K562 (cell line): ENCODE results near the gene FAM169A. TPM values are rescaled to one million over a fixed set of nuclear protein-coding genes. Genes with fewer than 3 reads are reported as not detected.

Experiments used
- ATAC-seq: fragments of 200-7000 bp; cut with Tn5 transposase; 3 replicates; pipeline ENCODE4 v1.9.1; 2020; ENCODE audit warnings: moderate library complexity
- BruUV-seq: library from RNA; stranded (reverse); fragments of 400-500 nt; replicated peaks from 2 replicates; lab custom pipeline; 2021; lab: Mats Ljungman, UMichigan
- CTCF ChIA-PET: fragments of 300-600 bp; formaldehyde crosslinking; extraction: SDS; loops from one replicate; lab custom pipeline; 2021; ENCODE audit warnings: low intra/inter-chr PET ratio; lab: Yijun Ruan, JAX
- POLR2A ChIA-PET: fragments of 300-600, 350-650 bp; sonication (Branson Sonifier 250); formaldehyde crosslinking; extraction: SDS; loops from one replicate; lab custom pipeline; 2021; ENCODE audit warnings: antibody characterized with exemption, inconsistent platforms; lab: Yijun Ruan, JAX
- DNase-seq, 4 experiments: peaks; one replicate each; pipeline versions ENCODE4 v3.0.0 to v3.0.0-alpha.2; 2011 to 2018; ENCODE audit warnings: low spot score in 3 of 4, mixed read lengths in 3 of 4; ENCODE audit errors: extremely low read depth in 1 of 4
- FAIRE-seq: peaks from 2 replicates; lab custom pipeline; 2011; peaks lifted over from hg19 to GRCh38; lab: Jason Lieb, UNC
- H2AFZ ChIP-seq: 2 replicates; pipeline ENCODE4 v1.6.0; 2011; ENCODE audit warnings: low read depth, low read length, control low read depth, inconsistent platforms
- H3K27ac ChIP-seq: fragments of 200-600 bp; 3 replicates; pipeline ENCODE4 v1.8.0; 2011; ENCODE audit warnings: low read depth, mild to moderate bottlenecking, control low read depth, inconsistent platforms, low read length, moderate library complexity, mixed read lengths; ENCODE audit errors: extremely low read depth
- H3K27me3 ChIP-seq, 2 experiments: fragments of 300-600 bp in 1 of 2; 2 replicates in 1 of 2; 3 replicates in 1 of 2; pipeline versions ENCODE4 v1.6.0 to v1.8.0; 2011; ENCODE audit warnings: inconsistent platforms in 2 of 2, low read length in 2 of 2, mild to moderate bottlenecking in 1 of 2, mixed read lengths in 1 of 2, moderate library complexity in 1 of 2; ENCODE audit not compliant: control insufficient read depth in 2 of 2, insufficient read depth in 2 of 2
- H3K36me3 ChIP-seq: fragments of 300-600 bp; 3 replicates; pipeline ENCODE4 v1.8.0; 2011; ENCODE audit warnings: mild to moderate bottlenecking, low read length, inconsistent platforms; ENCODE audit not compliant: control insufficient read depth, insufficient read depth
- H3K4me1 ChIP-seq, 2 experiments: fragments of 200-600 bp in 1 of 2; replicated peaks in 1 of 2; 2 replicates in 1 of 2; 3 replicates in 1 of 2; pipeline versions ENCODE4 v1.5.1 to v1.8.0; 2011; ENCODE audit warnings: inconsistent platforms in 2 of 2, low read length in 2 of 2, mild to moderate bottlenecking in 1 of 2, mixed read lengths in 1 of 2, moderate library complexity in 1 of 2; ENCODE audit not compliant: control insufficient read depth in 2 of 2, insufficient read depth in 2 of 2
- H3K4me2 ChIP-seq: 2 replicates; pipeline ENCODE4 v1.6.1; 2011; ENCODE audit warnings: low read length, control low read depth, inconsistent platforms, mixed read lengths; ENCODE audit not compliant: insufficient read depth
- H3K4me3 ChIP-seq: fragments of 200-600 bp; sonication (generic), shearing (Covaris generic); 2 replicates; pipeline ENCODE4 v1.5.1; 2016; ENCODE audit warnings: control low read depth, inconsistent platforms
- H3K79me2 ChIP-seq: fragments of 200-600 bp; 3 replicates; pipeline ENCODE4 v1.8.0; 2011; ENCODE audit warnings: low read length, inconsistent platforms; ENCODE audit not compliant: control insufficient read depth, insufficient read depth
- H3K9ac ChIP-seq, 2 experiments: 2 replicates each; pipeline versions ENCODE4 v1.6.0 to v1.6.1; 2011; ENCODE audit warnings: low read depth in 2 of 2, low read length in 2 of 2, control low read depth in 1 of 2, inconsistent platforms in 1 of 2, mild to moderate bottlenecking in 1 of 2, mixed read lengths in 1 of 2; ENCODE audit not compliant: insufficient read depth in 1 of 2
- H3K9me1 ChIP-seq: one replicate; pipeline ENCODE4 v1.6.0; 2011; ENCODE audit warnings: inconsistent platforms, mild to moderate bottlenecking, low read length, moderate library complexity; ENCODE audit not compliant: control insufficient read depth, insufficient read depth
- H3K9me3 ChIP-seq: replicated peaks from 2 replicates; pipeline ENCODE4 v1.5.1; 2011; ENCODE audit warnings: low read depth, low read length, inconsistent platforms; ENCODE audit not compliant: control insufficient read depth, insufficient read depth
- H4K20me1 ChIP-seq: replicated peaks from 2 replicates; pipeline ENCODE4 v1.6.1; 2011; ENCODE audit warnings: low read length, inconsistent platforms, mixed read lengths; ENCODE audit not compliant: control insufficient read depth, insufficient read depth
- ATF6 ChIP-seq: sonication (generic); formaldehyde crosslinking; IDR thresholded peaks from 2 replicates; pipeline ENCODE4 v1.4.0; 2020; ENCODE audit warnings: mild to moderate bottlenecking, missing genetic modification reagents
- CBFA2T2 ChIP-seq: fragments of 450-650 bp; conservative IDR thresholded peaks from 2 replicates; pipeline ENCODE4 v1.6.1; 2017; ENCODE audit warnings: mild to moderate bottlenecking
- CCNT2 ChIP-seq: IDR thresholded peaks from 2 replicates; pipeline ENCODE4 v1.6.1; 2011; ENCODE audit warnings: borderline replicate concordance, low read depth, mild to moderate bottlenecking, moderate library complexity, mixed read lengths, low read length; ENCODE audit not compliant: insufficient read length; ENCODE audit errors: extremely low read depth
- FOXO4 ChIP-seq: fragments of 450-650 bp; formaldehyde crosslinking; IDR thresholded peaks from 2 replicates; pipeline ENCODE4 v1.4.0; 2020; ENCODE audit warnings: mild to moderate bottlenecking, moderate library complexity
- RBM14 ChIP-seq: fragments of 200-400 bp; formaldehyde crosslinking; IDR thresholded peaks from 2 replicates; pipeline ENCODE4 v1.6.1; 2018; ENCODE audit warnings: low read depth, mild to moderate bottlenecking, low read length, moderate library complexity, borderline replicate concordance; ENCODE audit not compliant: insufficient read depth
- SMAD4 ChIP-seq: fragments of 250-450 bp; sonication (Bioruptor Pico); conservative IDR thresholded peaks from 2 replicates; pipeline ENCODE4 v1.8.0; 2021; ENCODE audit warnings: inconsistent platforms, mild to moderate bottlenecking, moderate library complexity
- SRSF1 ChIP-seq: fragments of 200-400 bp; formaldehyde crosslinking; IDR thresholded peaks from 2 replicates; pipeline ENCODE4 v1.6.1; 2017; ENCODE audit warnings: mild to moderate bottlenecking, low read depth, low read length, moderate library complexity
- TRIM25 ChIP-seq: fragments of 450-650 bp; IDR thresholded peaks from 2 replicates; pipeline ENCODE4 v1.7.0; 2016; ENCODE audit warnings: borderline replicate concordance
- ZNF232 ChIP-seq: sonication (generic); formaldehyde crosslinking; IDR thresholded peaks from 2 replicates; pipeline ENCODE4 v1.8.0; 2022; ENCODE audit warnings: mild to moderate bottlenecking, missing genetic modification reagents
- ZNF785 ChIP-seq: fragments of 250-450 bp; sonication (Bioruptor Pico); IDR thresholded peaks from 2 replicates; pipeline ENCODE4 v1.4.0; 2020; ENCODE audit warnings: mild to moderate bottlenecking
- WGBS: fragments of 100-300 bp; shearing (Covaris generic); methylation state at CpG from one replicate; pipeline ENCODE4 v1.1.6; 2016; ENCODE audit warnings: low coverage, mixed read lengths; ENCODE audit not compliant: insufficient coverage; ENCODE audit errors: missing lambda C conversion rate; 5-methylcytosine and 5-hydroxymethylcytosine counted together
- in situ Hi-C: fragments of 300-500 bp; cut with MboI; formaldehyde crosslinking; loops from 4 replicates; pipeline ENCODE4 v1.15.0; 2018; ENCODE audit warnings: inconsistent platforms, mixed read lengths
- intact Hi-C: fragments of 100-400 bp; cut with micrococcal nuclease; formaldehyde crosslinking; loops from 2 replicates; pipeline ENCODE4 v1.14.2; 2022
- polyA plus RNA-seq, 8 experiments: library from polyadenylated mRNA; depleted of rRNA in 4 of 8; stranded (reverse) in 5 of 8; unstranded in 3 of 8; fragments of >200 nt; fragmentation: Nextera tagmentation in 2 of 8; fragmentation: Illumina TruSeq in 1 of 8; extraction: Ambion mirVana in 2 of 8; extraction: Trizol in 1 of 8; gene quantifications; 2 replicates each; pipeline versions ENCODE4 v1.2.1 to v1.2.3, GENCODE V29; 2011 to 2014; ENCODE audit warnings: inconsistent platforms in 1 of 8, missing spikeins in 1 of 8
- total RNA-seq, 7 experiments: library from RNA; depleted of rRNA in 6 of 7; stranded (reverse); fragments of >200 nt in 6 of 7; fragmentation: Illumina TruSeq in 2 of 7; extraction: Trizol in 2 of 7; gene quantifications; 2 replicates each; pipeline versions ENCODE4 v1.2.1 to v1.2.3, GENCODE V29; 2011 to 2021; ENCODE audit warnings: low replicate concordance in 1 of 7

Gene FAM169A
- total and polyA plus RNA-seq, 9 of the 15 experiments (the other 6 are each of a cell fraction or from before 2014, with no cell fraction given) = 0.01 to 0.04 TPM; not detected in 7

GRCh38 chr5:74888117-74888516 lies 21.9 kb upstream of the FAM169A start:
- no peaks in the 10 kb centered on the region for H3K79me2 ChIP-seq
- no peak overlapping the region for H3K9ac ChIP-seq
- no peak overlapping the region for H2AFZ ChIP-seq
- H3K4me3 ChIP-seq = no peak overlapping the region
- no peak overlapping the region for H3K27ac ChIP-seq
- no peaks in the 10 kb centered on the region for H4K20me1 ChIP-seq
- intact Hi-C loops (no loop called here), in situ Hi-C loops (no loop called here)
- H3K9me1 ChIP-seq = no peaks in the 10 kb centered on the region
- no peak for TF ChIP-seq FOXO4
- TF ChIP-seq ZNF232 (CRISPR knock-in tag) = 0 out of 2 replicates have a peak, but pooled peaks have one; percentile 58
- H3K27me3 ChIP-seq = peaks cover 6 to 8% of the 10 kb centered on the region in 2 experiments; a peak in 2 of 5 replicates
- no TSS peak for BruUV-seq
- no peaks in the 10 kb centered on the region for H3K36me3 ChIP-seq
- FAIRE-seq (no peak), DNase-seq (no peak), ATAC-seq (no peak)
- POLR2A ChIA-PET = no interaction called here
- no peaks in the 10 kb centered on the region; a peak in 1 of 5 replicates for H3K4me1 ChIP-seq
- WGBS = 3% methylated on average over 4 of the region's 4 CpGs
- H3K4me2 ChIP-seq = no peak overlapping the region
- no peaks in the 10 kb centered on the region for H3K9me3 ChIP-seq
- CTCF ChIA-PET = no interaction called here

GRCh38 chr5:74885170-74885569 lies 19.0 kb upstream of the FAM169A start:
- H3K9ac ChIP-seq = no peak overlapping the region
- DNase-seq (no peak), ATAC-seq (no peak), FAIRE-seq (no peak)
- no peak overlapping the region for H3K4me2 ChIP-seq
- intact Hi-C loops (no loop called here), in situ Hi-C loops (no loop called here)
- H3K9me1 ChIP-seq = no peaks in the 10 kb centered on the region
- no peaks in the 10 kb centered on the region for H3K79me2 ChIP-seq
- H2AFZ ChIP-seq = no peak overlapping the region
- H3K4me1 ChIP-seq = no peaks in the 10 kb centered on the region
- H3K4me3 ChIP-seq = no peak overlapping the region
- no peaks in the 10 kb centered on the region for H3K9me3 ChIP-seq
- H3K27ac ChIP-seq = no peak overlapping the region
- ChIA-PET POLR2A (no interaction called here), CTCF (no interaction called here)
- H3K27me3 ChIP-seq = peaks cover 6 to 8% of the 10 kb centered on the region in 2 experiments; a peak in 3 of 5 replicates
- no peaks in the 10 kb centered on the region for H4K20me1 ChIP-seq
- no peaks in the 10 kb centered on the region for H3K36me3 ChIP-seq
- BruUV-seq = no TSS peak
- no peak for TF ChIP-seq ATF6 (CRISPR knock-in tag)
- no peak for TF ChIP-seq SRSF1
- no peak for TF ChIP-seq RBM14
- TF ChIP-seq SMAD4 (CRISPR knock-in tag) = no peak
- TF ChIP-seq CCNT2 = no peak
- TF ChIP-seq TRIM25 = no peak
- no peak for TF ChIP-seq CBFA2T2
- no peak for TF ChIP-seq ZNF785 (CRISPR knock-in tag)
